GM12878 (cell line): Measurements from ENCODE around the gene KMT2E.

Source experiments
- EED ChIP-seq: sonication (generic); IDR thresholded peaks from 2 replicates; pipeline ENCODE4 v1.6.1; 2016; ENCODE audit warnings: antibody characterized with exemption, low read depth
- HDGF ChIP-seq: fragments of 450-650 bp; IDR thresholded peaks from 2 replicates; pipeline ENCODE4 v1.6.1; 2016; ENCODE audit warnings: antibody characterized with exemption
- KDM1A ChIP-seq: fragments of 200-600 bp; sonication (generic); IDR thresholded peaks from 2 replicates; pipeline ENCODE4 v1.6.1; 2016; ENCODE audit warnings: borderline replicate concordance
- MEF2B ChIP-seq: fragments of 450-650 bp; IDR thresholded peaks from 2 replicates; pipeline ENCODE4 v1.6.1; 2018; ENCODE audit warnings: mild to moderate bottlenecking, moderate library complexity; ENCODE audit not compliant: partially characterized antibody, poor library complexity, severe bottlenecking
- POLR2A ChIP-seq: IDR thresholded peaks from 2 replicates; pipeline ENCODE4 v1.6.1; 2011; ENCODE audit warnings: low read depth, mild to moderate bottlenecking, low read length
- RAD21 ChIP-seq: IDR thresholded peaks from 2 replicates; pipeline ENCODE4 v1.6.1; 2011; ENCODE audit warnings: mild to moderate bottlenecking, low read depth, low read length, moderate library complexity; ENCODE audit not compliant: insufficient read depth
- TARDBP ChIP-seq: IDR thresholded peaks from 2 replicates; pipeline ENCODE4 v1.6.1; 2016; ENCODE audit warnings: borderline replicate concordance
- TF ChIP-seq, protein P1 (sequence below), 3 experiments: IDR thresholded peaks in 2 of 3; conservative IDR thresholded peaks in 1 of 3; 2 replicates each; pipeline ENCODE4 v1.5.1; 2011; ENCODE audit warnings: low read depth in 3 of 3, low read length in 3 of 3, mild to moderate bottlenecking in 3 of 3, control low read depth in 2 of 3, moderate library complexity in 2 of 3, inconsistent platforms in 1 of 3, mixed read lengths in 1 of 3; ENCODE audit not compliant: control insufficient read depth in 2 of 3, insufficient read depth in 1 of 3; ENCODE audit errors: extremely low read depth in 1 of 3

DNA sequence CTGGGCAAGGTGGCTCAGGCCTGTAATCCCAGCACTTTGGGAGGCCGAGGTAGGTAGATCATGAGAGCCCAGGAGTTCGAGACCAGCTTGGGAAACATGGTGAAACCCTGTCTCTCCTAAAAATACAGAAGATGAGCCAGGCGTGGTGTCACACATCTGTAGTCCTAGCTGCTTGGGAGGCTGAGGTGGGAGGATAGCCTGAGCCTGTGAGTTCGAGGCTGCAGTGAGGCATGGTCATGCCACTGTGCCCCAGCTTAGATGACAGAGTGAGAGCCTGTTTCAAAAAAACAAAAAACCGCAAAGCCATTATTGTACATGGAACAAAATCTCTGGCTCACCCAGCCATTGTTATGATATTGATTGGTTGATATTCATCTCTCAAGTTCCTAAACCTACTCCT, 53.7 kb downstream of the KMT2E start:
- TF ChIP-seq EED: no peak
- TF ChIP-seq KDM1A: no peak
- TF ChIP-seq, protein P1, sequence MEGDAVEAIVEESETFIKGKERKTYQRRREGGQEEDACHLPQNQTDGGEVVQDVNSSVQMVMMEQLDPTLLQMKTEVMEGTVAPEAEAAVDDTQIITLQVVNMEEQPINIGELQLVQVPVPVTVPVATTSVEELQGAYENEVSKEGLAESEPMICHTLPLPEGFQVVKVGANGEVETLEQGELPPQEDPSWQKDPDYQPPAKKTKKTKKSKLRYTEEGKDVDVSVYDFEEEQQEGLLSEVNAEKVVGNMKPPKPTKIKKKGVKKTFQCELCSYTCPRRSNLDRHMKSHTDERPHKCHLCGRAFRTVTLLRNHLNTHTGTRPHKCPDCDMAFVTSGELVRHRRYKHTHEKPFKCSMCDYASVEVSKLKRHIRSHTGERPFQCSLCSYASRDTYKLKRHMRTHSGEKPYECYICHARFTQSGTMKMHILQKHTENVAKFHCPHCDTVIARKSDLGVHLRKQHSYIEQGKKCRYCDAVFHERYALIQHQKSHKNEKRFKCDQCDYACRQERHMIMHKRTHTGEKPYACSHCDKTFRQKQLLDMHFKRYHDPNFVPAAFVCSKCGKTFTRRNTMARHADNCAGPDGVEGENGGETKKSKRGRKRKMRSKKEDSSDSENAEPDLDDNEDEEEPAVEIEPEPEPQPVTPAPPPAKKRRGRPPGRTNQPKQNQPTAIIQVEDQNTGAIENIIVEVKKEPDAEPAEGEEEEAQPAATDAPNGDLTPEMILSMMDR (IDR thresholded peaks at IDR 0.05 in 2 of 3, conservative IDR thresholded peaks at IDR 0.05 in 1 of 3; ENCODE audit: control insufficient read depth in 2 of 3, extremely low read depth in 1 of 3, insufficient read depth in 1 of 3, low read depth in 3 of 3, low read length in 3 of 3): no peak
- no peak for TF ChIP-seq MEF2B
- TF ChIP-seq HDGF: no peak
- no peak for TF ChIP-seq RAD21
- no peak for TF ChIP-seq POLR2A
- TF ChIP-seq TARDBP: no peak
